BLaER1 treated with 17β-estradiol and CSF1 and Interleukin-3, amounts not matched to agents 10 nM and 100 nM (cell line): ENCODE measurements around the gene PIH1D1.

Source experiments
- H3K27ac ChIP-seq, 11 experiments: shearing (Covaris generic); formaldehyde crosslinking; 2 replicates each; pipeline ENCODE4 v1.8.1; 2022
- H3K27me3 ChIP-seq, 11 experiments: shearing (Covaris generic); formaldehyde crosslinking; 2 replicates each; pipeline ENCODE4 v1.8.1; 2022
- H3K36me3 ChIP-seq, 11 experiments: shearing (Covaris generic); formaldehyde crosslinking; 2 replicates each; pipeline ENCODE4 v1.8.1; 2022
- H3K4me1 ChIP-seq, 10 experiments: shearing (Covaris generic); formaldehyde crosslinking; 2 replicates each; pipeline ENCODE4 v1.8.1; 2022
- H3K4me2 ChIP-seq, 11 experiments: shearing (Covaris generic); formaldehyde crosslinking; 2 replicates each; pipeline ENCODE4 v1.8.1; 2022
- H3K4me3 ChIP-seq, 10 experiments: shearing (Covaris generic); formaldehyde crosslinking; 2 replicates each; pipeline ENCODE4 v1.8.1; 2022
- H3K9ac ChIP-seq, 11 experiments: shearing (Covaris generic); formaldehyde crosslinking; 2 replicates each; pipeline ENCODE4 v1.8.1; 2022
- H3K9me3 ChIP-seq, 11 experiments: shearing (Covaris generic); formaldehyde crosslinking; replicated peaks in 1 of 11; 2 replicates each; pipeline ENCODE4 v1.8.1; 2022
- H4K20me1 ChIP-seq, 11 experiments: shearing (Covaris generic); formaldehyde crosslinking; 2 replicates each; pipeline ENCODE4 v1.8.1; 2022
- Cebpa-rat ChIP-seq, 11 experiments: shearing (Covaris generic); IDR thresholded peaks; 2 replicates each; pipeline ENCODE4 v1.8.1; 2022

PIH1D1 gene

GRCh38 chr19:49451430-49452181 is at the start of gene PIH1D1:
PIH1D1 (minus strand) TSS chr19:49451814; CDS start chr19:49451574, 240 bp downstream.
- Histone ChIP-seq H3K4me3 (peak within 1 kb of the TSS; percentile 71 to 96 (median 84)), H3K36me3 (peaks cover 28 to 54% (median 36%) of the 10 kb centered on the region in 11 experiments), H3K9me3 (no peaks in the 10 kb centered on the region), H3K9ac (peak within 1 kb of the TSS; percentile 89 to 98 (median 96)), H3K4me1 (peaks cover 63 to 80% (median 70%) of the 10 kb centered on the region in 10 experiments), H3K4me2 (peak within 1 kb of the TSS; percentile 80 to 98 (median 94)), H4K20me1 (peaks cover 0 to 24% (median 9%) of the 10 kb centered on the region in 11 experiments; a peak in 9 of 22 replicates), H3K27ac (peak within 1 kb of the TSS; percentile 96 to 99 (median 98)), H3K27me3 (no peaks in the 10 kb centered on the region)
- TF ChIP-seq Cebpa-rat (IDR thresholded peaks at IDR 0.05): no peak

DNA sequence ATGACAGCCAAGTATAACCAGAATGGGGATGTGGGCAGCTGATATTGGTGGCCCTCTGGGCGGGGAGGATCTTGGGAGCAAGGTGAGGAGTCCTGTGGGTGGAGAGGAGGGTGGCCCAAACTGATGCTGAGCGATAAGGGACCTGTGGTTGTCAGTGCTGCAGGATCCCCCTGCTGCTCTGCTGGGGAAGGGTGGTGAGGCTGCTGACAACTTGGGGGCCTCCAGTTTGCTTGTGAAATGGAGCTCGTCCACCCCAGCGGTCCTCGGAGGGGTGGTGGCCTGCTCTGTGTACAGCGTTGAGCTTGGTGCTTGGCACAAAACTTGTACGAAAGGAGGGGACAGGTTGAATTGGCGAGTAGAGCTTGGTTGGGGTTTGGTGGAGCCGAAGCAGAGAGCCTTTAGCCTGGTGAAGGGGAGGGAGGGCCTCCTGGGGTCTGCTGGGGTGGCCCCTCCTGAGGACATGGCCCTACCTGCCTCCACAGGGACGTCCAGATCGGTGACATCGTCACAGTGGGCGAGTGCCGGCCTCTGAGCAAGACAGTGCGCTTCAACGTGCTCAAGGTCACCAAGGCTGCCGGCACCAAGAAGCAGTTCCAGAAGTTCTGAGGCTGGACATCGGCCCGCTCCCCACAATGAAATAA is 47.5 kb upstream of the PIH1D1 start:
- H3K4me3 ChIP-seq: peak overlapping the region; percentile 9 to 96 (median 92); a peak in 17 of 20 replicates
- peaks cover 27 to 34% (median 31%) of the 10 kb centered on the region in 11 experiments for H3K36me3 ChIP-seq
- H3K9ac ChIP-seq: peak overlapping the region; percentile 96 to 99 (median 98)
- H3K4me2 ChIP-seq: peak overlapping the region; percentile 89 to 100 (median 99)
- H3K9me3 ChIP-seq: no peaks in the 10 kb centered on the region
- peaks cover 49 to 78% (median 65%) of the 10 kb centered on the region in 10 experiments for H3K4me1 ChIP-seq
- peak overlapping the region in 10 of 11 experiments; percentile 26 to 99 (median 98); a peak in 20 of 22 replicates for H3K27ac ChIP-seq
- no peak for TF ChIP-seq Cebpa-rat (IDR thresholded peaks at IDR 0.05)
- H4K20me1 ChIP-seq: peaks cover 27 to 49% (median 42%) of the 10 kb centered on the region in 11 experiments
- H3K27me3 ChIP-seq: no peaks in the 10 kb centered on the region

- peak overlapping the region; percentile 89 to 100 (median 99) for H3K4me2 ChIP-seq
- H3K9me3 ChIP-seq: no peaks in the 10 kb centered on the region
- peak overlapping the region; percentile 86 to 96 (median 92); a peak in 18 of 20 replicates for H3K4me3 ChIP-seq
Measured at GRCh38 chr19:49498475-49498874, 46.9 kb upstream of the PIH1D1 start.

GRCh38 chr19:49497789-49498103 is 46.1 kb upstream of the PIH1D1 start:
- no peak for TF ChIP-seq Cebpa-rat (IDR thresholded peaks at IDR 0.05)
- Histone ChIP-seq H3K27ac (peak overlapping the region in 10 of 11 experiments; percentile 97 to 99 (median 98); a peak in 18 of 22 replicates), H3K9ac (peak overlapping the region; percentile 96 to 99 (median 98)), H3K9me3 (no peaks in the 10 kb centered on the region), H3K4me1 (peaks cover 52 to 74% (median 67%) of the 10 kb centered on the region in 10 experiments), H3K36me3 (peaks cover 34 to 42% (median 37%) of the 10 kb centered on the region in 11 experiments), H3K4me2 (peak overlapping the region; percentile 89 to 100 (median 99)), H3K4me3 (peak overlapping the region; percentile 86 to 96 (median 92)), H3K27me3 (no peaks in the 10 kb centered on the region), H4K20me1 (peaks cover 27 to 53% (median 46%) of the 10 kb centered on the region in 11 experiments)

More at GRCh38 chr19:49498475-49498874, 46.9 kb upstream of the PIH1D1 start:
- no peak for TF ChIP-seq Cebpa-rat (IDR thresholded peaks at IDR 0.05)
- H3K27me3 ChIP-seq: no peaks in the 10 kb centered on the region
- peaks cover 52 to 81% (median 69%) of the 10 kb centered on the region in 10 experiments for H3K4me1 ChIP-seq
- H3K9ac ChIP-seq: peak overlapping the region; percentile 96 to 99 (median 98)
- H4K20me1 ChIP-seq: peaks cover 27 to 49% (median 42%) of the 10 kb centered on the region in 11 experiments
- H3K27ac ChIP-seq: peak overlapping the region in 8 of 11 experiments; percentile 74 to 99 (median 98); a peak in 15 of 22 replicates
- H3K36me3 ChIP-seq: peaks cover 28 to 35% (median 31%) of the 10 kb centered on the region in 11 experiments

- peak overlapping the region; percentile 96 to 99 (median 98) for H3K27ac ChIP-seq
- H3K9me3 ChIP-seq: no peaks in the 10 kb centered on the region
- H3K36me3 ChIP-seq: peaks cover 39 to 47% (median 42%) of the 10 kb centered on the region in 11 experiments
- peaks cover 52 to 70% (median 66%) of the 10 kb centered on the region in 10 experiments for H3K4me1 ChIP-seq
- peak overlapping the region; percentile 96 to 99 (median 98) for H3K9ac ChIP-seq
- peaks cover 27 to 58% (median 50%) of the 10 kb centered on the region in 11 experiments for H4K20me1 ChIP-seq
- peak overlapping the region; percentile 89 to 100 (median 99) for H3K4me2 ChIP-seq
- peak overlapping the region; percentile 86 to 96 (median 92) for H3K4me3 ChIP-seq
- no peak for TF ChIP-seq Cebpa-rat (IDR thresholded peaks at IDR 0.05)
- no peaks in the 10 kb centered on the region for H3K27me3 ChIP-seq
Measured at GRCh38 chr19:49497047-49497788, 45.6 kb upstream of the PIH1D1 start.

DNA sequence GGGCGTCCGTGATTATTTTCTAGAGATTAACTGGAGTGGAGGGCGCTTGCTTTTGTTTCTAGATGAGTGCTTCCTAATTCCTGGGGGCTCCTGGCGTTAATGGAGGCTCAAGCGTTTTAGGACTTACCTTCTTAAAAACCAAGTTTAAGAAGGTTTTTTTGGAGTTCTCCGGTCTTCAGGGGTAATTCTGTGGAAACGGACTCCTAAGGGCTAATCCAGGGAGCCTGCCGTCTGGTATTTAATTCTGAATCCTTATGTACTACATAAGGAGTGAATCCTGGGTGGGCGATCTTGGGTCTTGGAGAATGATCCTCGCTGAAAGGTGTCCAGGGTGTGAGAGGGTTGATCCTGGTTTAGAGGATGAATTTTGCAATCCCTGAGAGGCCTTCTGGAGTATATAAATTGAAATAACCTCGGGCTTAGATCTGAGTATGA is 45.0 kb upstream of the PIH1D1 start:
- H3K4me2 ChIP-seq: peak overlapping the region; percentile 89 to 100 (median 99)
- H3K4me1 ChIP-seq: peaks cover 52 to 76% (median 63%) of the 10 kb centered on the region in 10 experiments
- peak overlapping the region; percentile 96 to 99 (median 98) for H3K27ac ChIP-seq
- peaks cover 45 to 54% (median 48%) of the 10 kb centered on the region in 11 experiments for H3K36me3 ChIP-seq
- H4K20me1 ChIP-seq: peaks cover 30 to 62% (median 56%) of the 10 kb centered on the region in 11 experiments
- peak overlapping the region; percentile 86 to 96 (median 92) for H3K4me3 ChIP-seq
- no peaks in the 10 kb centered on the region for H3K9me3 ChIP-seq
- no peaks in the 10 kb centered on the region for H3K27me3 ChIP-seq
- TF ChIP-seq Cebpa-rat (IDR thresholded peaks at IDR 0.05): no peak
- peak overlapping the region; percentile 96 to 99 (median 98) for H3K9ac ChIP-seq

GRCh38 chr19:49492573-49493405 is 41.2 kb upstream of the PIH1D1 start:
- Histone ChIP-seq H3K9ac (peak overlapping the region in 6 of 11 experiments; percentile 0 to 34 (median 16); a peak in 7 of 22 replicates), H3K4me2 (no peak overlapping the region), H3K4me1 (peaks cover 40 to 64% (median 46%) of the 10 kb centered on the region in 10 experiments), H3K9me3 (peaks cover 0 to 7% (median 0%) of the 10 kb centered on the region in 11 experiments; a peak in 2 of 22 replicates), H3K4me3 (no peak overlapping the region), H3K27ac (peak overlapping the region in 8 of 11 experiments; percentile 7 to 53 (median 39); a peak in 11 of 22 replicates), H4K20me1 (peaks cover 46 to 63% (median 59%) of the 10 kb centered on the region in 11 experiments), H3K27me3 (no peaks in the 10 kb centered on the region), H3K36me3 (peaks cover 53 to 68% (median 62%) of the 10 kb centered on the region in 11 experiments)
- no peak for TF ChIP-seq Cebpa-rat (IDR thresholded peaks at IDR 0.05)
